Hepatocyte (in vitro differentiated cells): Measurements from ENCODE around the gene BIK.

Experiments
- CTCF ChIP-seq: fragments of 200-600 bp; sonication (generic); IDR thresholded peaks from 2 replicates; pipeline ENCODE4 v1.5.1; 2016; ENCODE audit warnings: antibody characterized with exemption, mild to moderate bottlenecking; ENCODE audit not compliant: poor library complexity
- EZH2 ChIP-seq: fragments of 200-600 bp; sonication (generic); IDR thresholded peaks from 2 replicates; pipeline ENCODE4 v1.6.1; 2016; ENCODE audit warnings: antibody characterized with exemption, mild to moderate bottlenecking, borderline replicate concordance

DNA sequence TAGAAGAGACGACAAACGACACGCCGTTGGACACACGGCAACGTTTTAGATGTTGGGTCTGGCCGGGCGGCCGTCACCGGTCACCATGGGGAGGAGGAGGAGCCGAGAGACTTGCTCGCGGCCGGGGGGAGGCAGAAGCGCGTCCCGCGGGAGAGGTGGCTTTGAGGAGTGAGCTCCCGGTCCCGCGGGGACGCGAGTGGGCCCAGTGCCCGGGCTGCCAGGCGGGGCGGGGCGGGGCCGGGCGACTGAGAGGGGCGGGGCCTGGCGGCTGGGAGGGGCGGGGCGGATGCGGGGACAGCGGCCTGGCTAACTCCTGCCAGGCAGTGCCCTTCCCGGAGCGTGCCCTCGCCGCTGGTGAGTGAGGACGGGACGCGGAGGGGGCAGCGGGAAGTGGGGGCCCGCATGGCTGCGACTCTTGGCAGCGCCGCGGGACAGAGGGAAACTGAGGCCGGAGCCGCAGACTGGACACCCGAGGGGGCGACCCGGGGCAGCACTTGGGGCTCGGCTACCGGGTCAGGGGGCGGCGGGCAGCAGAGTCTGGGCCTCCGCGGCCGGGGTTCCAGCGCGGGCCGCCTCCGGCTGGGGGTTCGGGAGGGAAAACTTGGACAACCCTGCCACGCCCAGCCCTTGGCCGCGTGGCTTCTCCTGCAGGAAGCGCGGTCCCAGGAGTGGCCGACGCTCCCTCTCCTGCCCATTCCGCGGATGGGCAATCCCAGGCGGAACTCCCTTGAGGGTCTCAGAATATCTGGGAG lies 40.9 kb downstream of the BIK start, which contains the start of gene TSPO:
- TF ChIP-seq CTCF (no peak), EZH2 (no peak)
